Activated T-helper 1 cell treated with anti-CD3 and anti-CD28 coated beads, Interleukin-12 subunit alpha, Interleukin-12 subunit beta, Interleukin-2, Interleukin-4 antibody, amounts not matched to agents 30 ng/mL and 10 ng/mL and 1 ng/mL, durations not matched to agents 14 hours and 24 hours and 36 hours (primary cell): ENCODE data around the gene RNASE12. TPM values are rescaled to one million over a fixed set of nuclear protein-coding genes. Genes with fewer than 3 reads are reported as not detected.

Experiments used
- DNase-seq: peaks from one replicate; pipeline ENCODE4 v3.0.0; 2021; ENCODE audit warnings: low spot score
- H3K27ac Mint-ChIP-seq: one replicate; pipeline ENCODE4 v1.8.0; 2021; ENCODE audit warnings: mild to moderate bottlenecking, mixed read lengths
- H3K27me3 Mint-ChIP-seq: one replicate; pipeline ENCODE4 v1.8.0; 2022; ENCODE audit warnings: mild to moderate bottlenecking, moderate library complexity, mixed read lengths; ENCODE audit not compliant: insufficient read depth
- H3K36me3 Mint-ChIP-seq: one replicate; pipeline ENCODE4 v1.8.0; 2021; ENCODE audit warnings: low read depth, mixed read lengths
- H3K4me1 Mint-ChIP-seq: one replicate; pipeline ENCODE4 v1.8.0; 2021; ENCODE audit warnings: low read depth, mixed read lengths
- H3K4me3 Mint-ChIP-seq: one replicate; pipeline ENCODE4 v1.8.0; 2021; ENCODE audit warnings: mild to moderate bottlenecking, moderate library complexity, mixed read lengths
- H3K9me3 Mint-ChIP-seq: one replicate; pipeline ENCODE4 v1.8.0; 2021; ENCODE audit warnings: mixed read lengths
- intact Hi-C: fragments of 100-400 bp; cut with micrococcal nuclease; formaldehyde crosslinking; loops from one replicate; pipeline ENCODE4 v1.15.1; 2024
- total RNA-seq: library from RNA; stranded (reverse); gene quantifications from 2 replicates; pipeline ENCODE4 v1.2.3, GENCODE V29; 2022

RNASE12 gene
- not detected in 2 replicates for total RNA-seq

- H3K27me3 Mint-ChIP-seq: peaks cover 12% of the 10 kb centered on the region
- H3K36me3 Mint-ChIP-seq: no peaks in the 10 kb centered on the region
- DNase-seq: no peak
- no peaks in the 10 kb centered on the region for H3K9me3 Mint-ChIP-seq
- peaks cover 10% of the 10 kb centered on the region for H3K4me1 Mint-ChIP-seq
- intact Hi-C loops: no loop called here
- no peak within 1 kb of the TSS for H3K27ac Mint-ChIP-seq
- H3K4me3 Mint-ChIP-seq: no peak within 1 kb of the TSS
These were observed at the start of gene RNASE12 for GRCh38 chr14:20591235-20591634. Gene RNASE12 (minus strand): TSS chr14:20591376. CDS start chr14:20590723, 653 bp downstream.

GRCh38 chr14:20632831-20633691, 41.9 kb upstream of the RNASE12 start:
- Mint-ChIP-seq H3K4me1 (peaks cover 54% of the 10 kb centered on the region), H3K4me3 (peak overlapping the region; percentile 85), H3K36me3 (peaks cover 3% of the 10 kb centered on the region), H3K27ac (peak overlapping the region; percentile 91), H3K27me3 (peaks cover 74% of the 10 kb centered on the region), H3K9me3 (peaks cover 4% of the 10 kb centered on the region)
- intact Hi-C loops: loop anchor here (1.0 to 5.0 kb wide), 8 partner anchors 8 to 339 kb away; partner anchors contain the start of gene PARP2
- peak; percentile 53 for DNase-seq

- Mint-ChIP-seq H3K4me1 (peaks cover 60% of the 10 kb centered on the region), H3K4me3 (peak overlapping the region; percentile 85), H3K36me3 (peaks cover 3% of the 10 kb centered on the region), H3K27me3 (peaks cover 80% of the 10 kb centered on the region), H3K9me3 (peaks cover 4% of the 10 kb centered on the region), H3K27ac (peak overlapping the region; percentile 91)
- intact Hi-C loops: loop anchor here (2.0 to 5.0 kb wide), 3 partner anchors 58 to 340 kb away; partner anchors contain the start of gene PARP2
- DNase-seq: no peak
These were observed 41.3 kb upstream of the RNASE12 start for GRCh38 chr14:20632448-20632830.

- H3K9me3 Mint-ChIP-seq: peaks cover 4% of the 10 kb centered on the region
- intact Hi-C loops: loop anchor here (2.0 to 5.0 kb wide), 3 partner anchors 59 to 340 kb away; partner anchors contain the start of gene PARP2
- peaks cover 82% of the 10 kb centered on the region for H3K27me3 Mint-ChIP-seq
- H3K27ac Mint-ChIP-seq: peak overlapping the region; percentile 21
- peak overlapping the region; percentile 85 for H3K4me3 Mint-ChIP-seq
- peaks cover 65% of the 10 kb centered on the region for H3K4me1 Mint-ChIP-seq
- DNase-seq: no peak
- H3K36me3 Mint-ChIP-seq: peaks cover 3% of the 10 kb centered on the region
These were observed 40.8 kb upstream of the RNASE12 start for GRCh38 chr14:20631880-20632389.

- H3K27ac Mint-ChIP-seq: peak overlapping the region; percentile 63
These were observed 40.1 kb upstream of the RNASE12 start for GRCh38 chr14:20631023-20631879.

GRCh38 chr14:20630340-20631022, 39.3 kb upstream of the RNASE12 start:
- intact Hi-C loops: loop anchor here (5.0 kb wide), 2 partner anchors 288 to 342 kb away; partner anchors contain the start of gene PARP2
- Mint-ChIP-seq H3K36me3 (peaks cover 3% of the 10 kb centered on the region), H3K27ac (peak overlapping the region; percentile 63), H3K4me1 (peaks cover 79% of the 10 kb centered on the region), H3K4me3 (peak overlapping the region; percentile 75), H3K9me3 (peaks cover 4% of the 10 kb centered on the region), H3K27me3 (peaks cover 82% of the 10 kb centered on the region)
- no peak for DNase-seq

More at GRCh38 chr14:20631023-20631879, 40.1 kb upstream of the RNASE12 start:
- H3K4me3 Mint-ChIP-seq: peak overlapping the region; percentile 85
- peaks cover 3% of the 10 kb centered on the region for H3K36me3 Mint-ChIP-seq
- H3K4me1 Mint-ChIP-seq: peaks cover 72% of the 10 kb centered on the region
- no peak for DNase-seq
- intact Hi-C loops: loop anchor here (5.0 kb wide), 2 partner anchors 289 to 341 kb away; partner anchors contain the start of gene PARP2
- H3K27me3 Mint-ChIP-seq: peaks cover 83% of the 10 kb centered on the region
- peaks cover 4% of the 10 kb centered on the region for H3K9me3 Mint-ChIP-seq

- no peak overlapping the region for H3K27ac Mint-ChIP-seq
- intact Hi-C loops: no loop called here
- no peak overlapping the region for H3K4me3 Mint-ChIP-seq
- no peak for DNase-seq
- H3K4me1 Mint-ChIP-seq: peaks cover 89% of the 10 kb centered on the region
- peaks cover 76% of the 10 kb centered on the region for H3K27me3 Mint-ChIP-seq
- H3K9me3 Mint-ChIP-seq: no peaks in the 10 kb centered on the region
- peaks cover 6% of the 10 kb centered on the region for H3K36me3 Mint-ChIP-seq
These were observed 37.1 kb upstream of the RNASE12 start for GRCh38 chr14:20628063-20628854.

GRCh38 chr14:20627346-20628027, 36.3 kb upstream of the RNASE12 start:
- DNase-seq: no peak
- peaks cover 70% of the 10 kb centered on the region for H3K27me3 Mint-ChIP-seq
- peaks cover 6% of the 10 kb centered on the region for H3K36me3 Mint-ChIP-seq
- intact Hi-C loops: no loop called here
- H3K9me3 Mint-ChIP-seq: no peaks in the 10 kb centered on the region
- no peak overlapping the region for H3K4me3 Mint-ChIP-seq
- H3K27ac Mint-ChIP-seq: no peak overlapping the region
- peaks cover 89% of the 10 kb centered on the region for H3K4me1 Mint-ChIP-seq

- H3K9me3 Mint-ChIP-seq: no peaks in the 10 kb centered on the region
- H3K36me3 Mint-ChIP-seq: peaks cover 10% of the 10 kb centered on the region
- H3K4me3 Mint-ChIP-seq: peak overlapping the region; percentile 29
- peaks cover 64% of the 10 kb centered on the region for H3K27me3 Mint-ChIP-seq
- no peak overlapping the region for H3K27ac Mint-ChIP-seq
- intact Hi-C loops: no loop called here
- no peak for DNase-seq
- peaks cover 90% of the 10 kb centered on the region for H3K4me1 Mint-ChIP-seq
These were observed 35.1 kb upstream of the RNASE12 start for GRCh38 chr14:20626274-20626673.

GRCh38 chr14:20624495-20625070, 33.4 kb upstream of the RNASE12 start:
- peaks cover 51% of the 10 kb centered on the region for H3K27me3 Mint-ChIP-seq
- H3K36me3 Mint-ChIP-seq: peaks cover 10% of the 10 kb centered on the region
- H3K4me3 Mint-ChIP-seq: peak overlapping the region; percentile 77
- peaks cover 78% of the 10 kb centered on the region for H3K4me1 Mint-ChIP-seq
- no peaks in the 10 kb centered on the region for H3K9me3 Mint-ChIP-seq
- H3K27ac Mint-ChIP-seq: peak overlapping the region; percentile 87
- peak; percentile 28 for DNase-seq
- intact Hi-C loops: loop anchor here (1.0 kb wide), 3 partner anchors 9 to 59 kb away; no protein-coding TSS in a partner anchor

- Mint-ChIP-seq H3K9me3 (no peaks in the 10 kb centered on the region), H3K4me1 (peaks cover 73% of the 10 kb centered on the region), H3K36me3 (peaks cover 10% of the 10 kb centered on the region), H3K4me3 (peak overlapping the region; percentile 77), H3K27ac (peak overlapping the region; percentile 10), H3K27me3 (peaks cover 45% of the 10 kb centered on the region)
- intact Hi-C loops: no loop called here
- DNase-seq: no peak
These were observed 32.6 kb upstream of the RNASE12 start for GRCh38 chr14:20623798-20624197.
